Fibroblast of villous mesenchyme (primary cell): ENCODE results near the gene IL6R. TPM values are rescaled to one million over a fixed set of nuclear protein-coding genes. Genes with fewer than 3 reads are reported as not detected.
"Not testable (repeated sequence)": the region's sequence is repeated elsewhere in the genome, so short reads cannot be mapped to it uniquely, and the experiment has no call there.

Source experiments
- DNase-seq: peaks from one replicate; pipeline ENCODE4 v3.0.0-alpha.2; 2010; ENCODE audit warnings: low read depth
- H3K4me3 ChIP-seq: 2 replicates; pipeline ENCODE4 v1.5.1; 2011; ENCODE audit warnings: low read depth, mild to moderate bottlenecking, low read length
- CTCF ChIP-seq: IDR thresholded peaks from 2 replicates; pipeline ENCODE4 v1.5.1; 2012; ENCODE audit warnings: low read depth, mild to moderate bottlenecking, low read length; ENCODE audit not compliant: insufficient read depth
- total RNA-seq: library from RNA; depleted of rRNA; stranded (reverse); fragments of >200 nt; gene quantifications from 2 replicates; pipeline ENCODE4 v1.2.3, GENCODE V29; 2012

IL6R gene
- total RNA-seq, 1 donor: 30.2 TPM

GRCh38 chr1:154420961-154421924 is 16.1 kb downstream of the IL6R start:
- no peak for TF ChIP-seq CTCF
- no peak overlapping the region for H3K4me3 ChIP-seq

GRCh38 chr1:154422049-154422448 is 16.9 kb downstream of the IL6R start:
- not testable (repeated sequence) for DNase-seq, H3K4me3 ChIP-seq

More at GRCh38 chr1:154420961-154421924, 16.1 kb downstream of the IL6R start:
- no peak for DNase-seq

GRCh38 chr1:154422521-154422920 is 17.4 kb downstream of the IL6R start:
- DNase-seq: no peak
- no peak for TF ChIP-seq CTCF
- H3K4me3 ChIP-seq: no peak overlapping the region

GRCh38 chr1:154423304-154423987 is 18.3 kb downstream of the IL6R start:
- TF ChIP-seq CTCF: no peak
- no peak for DNase-seq
- no peak overlapping the region for H3K4me3 ChIP-seq

GRCh38 chr1:154423988-154424326 is 18.8 kb downstream of the IL6R start:
- no peak overlapping the region for H3K4me3 ChIP-seq
- no peak for TF ChIP-seq CTCF
- no peak for DNase-seq

- DNase-seq: no peak
- TF ChIP-seq CTCF: no peak
- H3K4me3 ChIP-seq: no peak overlapping the region
These were observed 20.0 kb downstream of the IL6R start for GRCh38 chr1:154425172-154425571.
